Measurements from ENCODE around the gene SLC9A7.
"Not testable (repeated sequence)": the region's sequence is repeated elsewhere in the genome, so short reads cannot be mapped to it uniquely, and the experiment has no call there.

SLC9A7 gene

GRCh38 chrX:46758956-46759644, at the start of gene SLC9A7:
TSS of gene SLC9A7 (minus strand) at chrX:46759118. CDS start at chrX:46759029, 89 bp downstream.
- DNase-seq, result peak; percentile 52

DNA sequence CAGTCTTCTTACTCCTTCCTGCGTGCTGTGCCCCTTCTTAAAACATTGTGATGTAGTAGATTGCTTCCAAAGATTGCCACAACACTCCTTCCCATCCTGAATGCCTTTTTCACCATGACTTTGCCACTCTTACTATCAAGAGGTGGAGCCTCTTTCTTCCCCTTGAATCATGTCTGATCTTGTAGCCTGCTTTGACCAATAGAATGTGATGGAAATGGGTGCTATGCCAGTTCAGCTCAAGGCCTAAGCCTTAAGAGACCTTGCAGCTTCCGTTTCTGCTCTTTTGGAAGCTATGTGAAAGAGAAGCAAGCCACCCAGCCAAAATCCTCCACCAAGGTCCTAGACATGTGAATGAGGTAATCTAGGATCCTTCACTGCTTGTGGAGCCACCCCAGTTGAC, 46.4 kb upstream of the SLC9A7 start:
- DNase-seq, result no peak

DNA sequence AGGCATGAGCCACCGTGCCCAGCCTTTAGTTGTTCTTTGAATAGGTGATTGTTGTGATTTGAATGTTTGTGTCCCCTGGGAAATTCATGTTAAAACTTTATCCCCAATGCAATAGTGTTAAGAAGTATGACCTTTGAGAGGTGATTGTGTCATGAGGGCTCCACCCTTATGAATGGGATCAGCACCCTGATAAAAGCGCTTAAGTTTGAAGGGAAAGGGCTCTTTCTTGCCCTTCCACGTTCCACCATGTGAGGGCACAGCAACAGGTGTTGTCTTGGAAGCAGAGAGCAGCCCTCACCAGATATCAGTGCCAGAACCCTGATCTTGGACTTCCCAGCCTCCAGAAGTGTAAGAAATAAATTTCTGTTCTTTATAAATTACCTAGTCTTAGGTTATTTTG, 44.2 kb upstream of the SLC9A7 start:
- DNase-seq, result no peak

DNA sequence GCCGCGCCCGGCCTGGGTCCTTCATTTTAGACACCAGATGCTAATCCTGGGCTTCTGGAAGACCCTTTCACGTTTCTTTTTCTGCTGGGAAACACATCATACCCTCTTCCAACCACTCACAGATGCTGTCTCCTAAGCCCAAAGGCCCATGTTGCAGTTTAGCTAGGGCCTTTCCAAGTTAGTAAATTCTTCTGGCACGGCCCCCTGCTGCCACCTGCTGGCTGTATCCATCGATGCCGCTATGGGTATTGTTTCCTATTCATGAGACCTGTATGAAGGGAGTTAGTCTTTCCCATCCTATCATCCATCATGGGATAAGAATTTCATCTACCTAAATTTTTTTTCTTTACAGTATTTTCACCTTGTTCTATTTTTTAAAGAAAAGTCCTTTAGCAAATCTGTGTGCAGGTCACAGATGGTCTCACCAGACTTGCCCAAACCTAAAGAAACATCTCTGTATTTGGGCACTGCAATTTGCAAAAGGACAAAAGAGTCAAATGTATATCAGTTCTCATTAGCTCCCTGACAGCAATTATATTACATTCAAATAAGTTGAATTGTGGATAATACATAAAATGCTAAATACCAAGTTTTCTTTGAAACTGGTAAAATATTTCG, 37.8 kb upstream of the SLC9A7 start:
- DNase-seq, result peak; percentile 83

DNA sequence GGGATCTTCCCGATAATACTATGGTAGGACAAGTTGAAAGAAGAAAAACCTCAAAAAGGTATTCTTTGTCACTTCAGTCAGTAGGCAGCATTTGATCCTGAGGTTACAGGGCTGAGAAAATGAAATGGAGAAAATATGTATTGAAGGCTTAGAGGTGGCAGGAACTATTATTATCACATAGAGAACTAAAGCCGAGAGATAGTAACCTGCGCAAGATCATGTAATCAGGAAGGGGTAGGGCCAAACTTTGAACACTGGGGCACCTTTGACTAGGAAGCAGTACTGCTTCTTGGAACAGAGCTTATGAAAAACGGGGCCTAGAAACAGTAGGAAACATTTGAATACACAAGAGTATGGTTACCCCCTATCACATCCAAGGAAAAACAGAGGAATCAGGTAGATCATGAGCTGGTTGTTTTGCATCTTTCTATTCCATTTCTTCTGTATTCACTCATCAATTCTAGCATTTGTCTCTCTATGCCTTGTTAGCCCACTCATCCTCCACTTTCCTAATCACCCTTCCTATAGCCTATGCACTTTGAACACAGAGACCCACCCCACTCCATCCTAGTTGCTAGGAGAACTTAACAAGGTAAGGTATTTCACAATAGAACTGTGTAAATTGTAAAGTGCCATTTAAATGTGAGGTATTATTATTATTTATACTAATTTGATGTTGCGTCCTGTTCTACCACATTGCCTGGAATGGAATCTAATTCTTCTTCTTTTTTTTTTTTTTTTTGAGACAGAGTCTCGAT, 34.6 kb upstream of the SLC9A7 start:
- no peak for DNase-seq

- DNase-seq, result no peak
Measured at GRCh38 chrX:46792810-46793188, 33.9 kb upstream of the SLC9A7 start.

DNA sequence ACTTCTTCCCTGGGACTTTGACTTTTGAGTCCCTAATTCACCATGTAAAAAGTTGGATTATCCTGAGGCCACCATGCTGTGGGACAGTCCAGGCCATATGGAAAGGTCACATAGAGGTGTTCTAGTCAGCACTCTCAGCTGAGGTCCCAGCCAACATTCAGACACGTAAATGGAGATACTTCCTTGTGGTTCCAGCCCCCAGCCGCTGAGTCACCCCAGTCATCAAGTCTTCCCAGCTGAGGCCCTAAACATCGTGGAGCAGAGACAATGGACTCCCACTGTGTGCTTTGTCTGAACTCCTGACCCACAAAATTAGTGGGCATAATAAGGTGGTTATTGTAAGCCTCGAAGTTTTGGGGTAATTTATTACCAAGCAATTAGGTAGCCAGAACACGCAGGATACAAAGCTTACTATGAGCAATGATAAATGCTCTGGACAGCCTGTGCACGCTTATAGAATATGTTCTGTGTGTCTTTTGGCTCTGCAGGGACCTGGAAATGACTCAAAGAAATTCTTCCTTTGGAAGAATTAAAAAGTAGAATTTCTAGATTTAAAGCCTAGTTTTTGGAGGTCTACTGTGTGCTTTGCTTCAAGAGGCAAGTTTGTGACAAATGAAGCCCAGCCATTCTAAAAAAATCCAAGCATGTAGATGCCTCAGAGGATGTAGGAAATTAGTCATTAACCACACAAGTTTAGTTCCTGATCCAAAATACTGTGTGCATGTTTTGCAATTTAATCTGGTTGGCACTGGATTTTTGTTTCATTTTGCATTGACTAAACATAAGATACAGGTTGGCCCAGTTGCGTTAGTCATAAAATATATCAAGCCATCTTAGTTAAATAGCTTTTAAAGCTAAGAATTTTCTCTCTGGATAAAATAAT, 33.2 kb upstream of the SLC9A7 start:
- no peak for DNase-seq

GRCh38 chrX:46788902-46789301, 30.0 kb upstream of the SLC9A7 start:
- no peak for DNase-seq

DNA sequence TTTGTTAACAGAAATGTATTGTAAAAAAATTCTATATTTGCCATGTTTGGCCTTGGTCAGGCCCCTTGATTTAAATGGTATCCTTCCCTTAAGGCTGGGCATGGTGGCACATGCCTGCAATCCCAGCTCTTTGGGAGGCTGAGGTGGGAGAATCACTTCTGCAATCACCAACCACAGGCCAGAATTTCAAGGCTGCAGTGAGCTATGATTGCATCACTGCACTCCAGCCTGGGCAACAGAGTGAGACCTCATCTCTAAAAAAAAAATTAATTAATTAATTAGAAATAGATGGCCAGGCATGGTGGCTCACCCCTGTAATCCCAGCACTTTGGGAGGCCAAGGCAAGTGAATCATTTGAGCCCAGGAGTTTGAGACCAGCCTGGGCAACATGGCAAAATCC, 25.5 kb upstream of the SLC9A7 start:
- DNase-seq, result not testable (repeated sequence)

DNA sequence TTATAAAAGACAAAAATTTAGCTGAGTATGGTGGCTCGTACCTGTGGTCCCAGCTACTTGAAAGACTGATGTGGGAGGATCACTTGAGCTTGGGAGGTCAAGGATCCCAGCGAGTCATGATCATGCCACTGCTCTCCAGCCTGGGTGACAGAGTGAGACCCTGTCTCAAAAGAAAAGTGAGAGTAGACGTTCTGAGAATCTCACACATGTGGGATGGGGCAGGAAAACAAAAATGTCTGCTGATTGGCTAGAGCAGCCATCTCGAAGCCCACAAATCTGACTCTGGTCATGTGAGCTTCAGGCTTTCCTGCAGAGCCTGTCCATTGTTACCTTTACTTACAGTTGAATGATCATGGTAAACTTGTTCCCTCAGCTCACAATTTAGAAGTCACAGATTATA, 23.1 kb upstream of the SLC9A7 start:
- no peak for DNase-seq

- DNase-seq, result no peak
Measured at GRCh38 chrX:46777971-46778810, 19.3 kb upstream of the SLC9A7 start.

GRCh38 chrX:46770817-46771163, 11.9 kb upstream of the SLC9A7 start:
- DNase-seq, result no peak

GRCh38 chrX:46770000-46770816, 11.3 kb upstream of the SLC9A7 start:
- DNase-seq, result no peak

- DNase-seq, result no peak
Measured at GRCh38 chrX:46762963-46763362, 4.0 kb upstream of the SLC9A7 start.

DNA sequence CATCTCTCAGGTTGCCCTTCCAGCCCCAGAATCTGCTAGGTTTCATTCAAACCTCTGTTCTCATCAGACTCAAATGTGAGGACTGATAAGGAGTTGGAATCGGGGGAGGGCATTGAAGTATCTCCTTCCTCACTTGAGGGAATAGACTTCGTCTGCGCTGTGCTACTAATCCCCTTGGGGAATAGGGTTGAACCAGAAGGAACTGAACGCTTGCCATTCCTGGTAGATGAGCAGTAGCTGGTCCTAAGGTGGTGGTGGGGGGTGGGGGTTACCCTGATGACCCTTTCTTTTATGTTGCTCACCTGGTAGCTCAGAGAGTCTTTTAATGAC, 692 bp upstream of the SLC9A7 start:
- no peak for DNase-seq

- no peak for DNase-seq
Measured at GRCh38 chrX:46758163-46758955, 559 bp downstream of the SLC9A7 start.

- no peak for DNase-seq
Measured at GRCh38 chrX:46757593-46757992, 1.3 kb downstream of the SLC9A7 start.

- no peak for DNase-seq
Measured at GRCh38 chrX:46757052-46757451, 1.9 kb downstream of the SLC9A7 start.

- no peak for DNase-seq
Measured at GRCh38 chrX:46755671-46756070, 3.2 kb downstream of the SLC9A7 start.

GRCh38 chrX:46754586-46755061, 4.3 kb downstream of the SLC9A7 start:
- no peak for DNase-seq

GRCh38 chrX:46754036-46754435, 4.9 kb downstream of the SLC9A7 start:
- no peak for DNase-seq
